Peyer's patch (tissue), 4 donors: ENCODE results near the gene RERE.

Experiments
- CTCF ChIP-seq, 6 experiments: fragments of 450-650 bp in 4 of 6; fragments of 200-600 bp in 2 of 6; sonication (generic) in 1 of 6; IDR thresholded peaks; one replicate each; pipeline ENCODE4 v1.5.1; 2017 to 2019; ENCODE audit warnings: antibody characterized with exemption in 6 of 6, mild to moderate bottlenecking in 3 of 6, moderate library complexity in 1 of 6
- POLR2A ChIP-seq, 2 donors: fragments of 450-650 bp; IDR thresholded peaks; one replicate each; pipeline ENCODE4 v1.5.1; 2017; ENCODE audit warnings: antibody characterized with exemption in 2 of 2, mild to moderate bottlenecking in 2 of 2, moderate library complexity in 2 of 2

- no peak for TF ChIP-seq CTCF (IDR thresholded peaks at IDR 0.05)
- no peak for TF ChIP-seq POLR2A (IDR thresholded peaks at IDR 0.05)
These were observed 22.8 kb downstream of the RERE start for GRCh38 chr1:8794605-8795004.
